Placental epithelial cell (primary cell): ENCODE data around the gene REEP2. TPM values are rescaled to one million over a fixed set of nuclear protein-coding genes. Genes with fewer than 3 reads are reported as not detected.

Experiments used
- small RNA-seq: library from RNA; depleted of rRNA; stranded (forward); fragments of <200 nt; gene quantifications from one replicate; pipeline ENCODE3, GENCODE V24; 2012
- total RNA-seq: library from RNA; depleted of rRNA; stranded (reverse); fragments of >200 nt; gene quantifications from 2 replicates; pipeline ENCODE4 v1.2.3, GENCODE V29; 2012

The REEP2 gene, protein sequence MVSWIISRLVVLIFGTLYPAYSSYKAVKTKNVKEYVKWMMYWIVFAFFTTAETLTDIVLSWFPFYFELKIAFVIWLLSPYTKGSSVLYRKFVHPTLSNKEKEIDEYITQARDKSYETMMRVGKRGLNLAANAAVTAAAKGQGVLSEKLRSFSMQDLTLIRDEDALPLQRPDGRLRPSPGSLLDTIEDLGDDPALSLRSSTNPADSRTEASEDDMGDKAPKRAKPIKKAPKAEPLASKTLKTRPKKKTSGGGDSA
- 0.11 and 0.79 TPM in 2 replicates for total RNA-seq

GRCh38 chr5:138438724-138439476, at the start of gene REEP2:
Gene REEP2 (plus strand): TSS chr5:138439057. CDS start chr5:138439209, 152 bp downstream.

GRCh38 chr5:138465261-138466124, 26.6 kb downstream of the REEP2 start, which contains the start of gene EGR1:
Gene EGR1 (plus strand): TSS chr5:138465479. CDS start chr5:138465762, 283 bp downstream.

Small RNA genes within 50 kb of the gene (small RNA-seq; reads per million reads assigned to genes)
- gene AC113403.1, result not detected

Other genes with a start within 250 kb of the REEP2 start
- 31.8 and 38.6 TPM in 2 replicates for gene CDC23, start 225.7 kb upstream of the REEP2 start, total RNA-seq
- gene GFRA3, start 164.4 kb upstream of the REEP2 start, total RNA-seq, result not detected in 2 replicates
- gene CDC25C, start 107.3 kb upstream of the REEP2 start, total RNA-seq, result 2.4 and 4.1 TPM in 2 replicates
- 38.6 and 42.0 TPM in 2 replicates for gene FAM53C, start 100.8 kb upstream of the REEP2 start, total RNA-seq
- 65.1 and 75.0 TPM in 2 replicates for gene KDM3B, start 86.4 kb upstream of the REEP2 start, total RNA-seq
- 11.4 and 17.3 TPM in 2 replicates for gene EGR1, start 26.4 kb downstream of the REEP2 start, total RNA-seq
- gene ETF1, start 104.2 kb downstream of the REEP2 start, total RNA-seq, result 51.4 and 94.9 TPM in 2 replicates
- gene HSPA9, start 136.3 kb downstream of the REEP2 start, total RNA-seq, result 143 and 225 TPM in 2 replicates